Measurements from ENCODE around the gene FADS3.

GRCh38 chr11:61833926-61834277, 57.4 kb downstream of the FADS3 start:
- TF ChIP-seq IRF2 (CRISPR knock-in tag; IDR thresholded peaks at IDR 0.05; ENCODE audit: borderline replicate concordance, low read depth) (no peak), MAX (CRISPR knock-in tag; IDR thresholded peaks at IDR 0.05) (no peak), SP1 (CRISPR knock-in tag; conservative IDR thresholded peaks at IDR 0.05) (no peak), CTCF (IDR thresholded peaks at IDR 0.05) (no peak), ZNF138 (CRISPR knock-in tag; conservative IDR thresholded peaks at IDR 0.05) (no peak), PRRX2 (CRISPR knock-in tag; IDR thresholded peaks at IDR 0.05) (no peak), AFF4 (CRISPR knock-in tag; IDR thresholded peaks at IDR 0.05; ENCODE audit: borderline replicate concordance) (no peak), FOXP1 (CRISPR knock-in tag; IDR thresholded peaks at IDR 0.05; ENCODE audit: borderline replicate concordance) (no peak), ZNF396 (CRISPR knock-in tag; IDR thresholded peaks at IDR 0.05; ENCODE audit: borderline replicate concordance) (no peak), E2F4 (CRISPR knock-in tag; IDR thresholded peaks at IDR 0.05; ENCODE audit: borderline replicate concordance, low read depth) (no peak), CDX4 (CRISPR knock-in tag; IDR thresholded peaks at IDR 0.05; ENCODE audit: borderline replicate concordance) (no peak), GRHL2 (CRISPR knock-in tag; IDR thresholded peaks at IDR 0.05; ENCODE audit: insufficient replicate concordance, severe bottlenecking) (no peak), ATF3 (CRISPR knock-in tag; conservative IDR thresholded peaks at IDR 0.05) (no peak), ELF4 (CRISPR knock-in tag; IDR thresholded peaks at IDR 0.05; ENCODE audit: low read depth) (no peak)
